Glomerular visceral epithelial cell (primary cell): ENCODE results near the gene CDC27.
A peak's percentile ranks its signal among the peaks of the same experiment; 100 is the strongest.
"Not testable (repeated sequence)": the region's sequence is repeated elsewhere in the genome, so short reads cannot be mapped to it uniquely, and the experiment has no call there.

Experiments used
- DNase-seq: peaks from one replicate; pipeline ENCODE4 v3.0.0-alpha.2; 2016; ENCODE audit errors: extremely low spot score

The CDC27 gene

GRCh38 chr17:47188876-47189731, at the start of gene CDC27:
TSS of gene CDC27 (minus strand) at chr17:47189295. CDS start at chr17:47189172, 123 bp downstream.
- DNase-seq: peak; percentile 99

GRCh38 chr17:47238321-47239010, 49.4 kb upstream of the CDC27 start:
- DNase-seq: no peak

- no peak for DNase-seq
These were observed 48.7 kb upstream of the CDC27 start for GRCh38 chr17:47237841-47238240.

- no peak for DNase-seq
These were observed 46.8 kb upstream of the CDC27 start for GRCh38 chr17:47235923-47236322.

- no peak for DNase-seq
These were observed 46.4 kb upstream of the CDC27 start for GRCh38 chr17:47235506-47235905.

- DNase-seq: no peak
These were observed 43.4 kb upstream of the CDC27 start for GRCh38 chr17:47232465-47232864.

GRCh38 chr17:47231866-47232265, 42.8 kb upstream of the CDC27 start:
- no peak for DNase-seq

GRCh38 chr17:47231334-47231733, 42.2 kb upstream of the CDC27 start:
- no peak for DNase-seq

GRCh38 chr17:47230864-47231263, 41.8 kb upstream of the CDC27 start:
- peak; percentile 58 for DNase-seq

- DNase-seq: peak; percentile 93
These were observed 40.7 kb upstream of the CDC27 start for GRCh38 chr17:47229535-47230443.

GRCh38 chr17:47227862-47228261, 38.8 kb upstream of the CDC27 start:
- DNase-seq: no peak

GRCh38 chr17:47225911-47226688, 37.0 kb upstream of the CDC27 start:
- DNase-seq: no peak

GRCh38 chr17:47225436-47225858, 36.4 kb upstream of the CDC27 start:
- DNase-seq: peak; percentile 72

- no peak for DNase-seq
These were observed 35.9 kb upstream of the CDC27 start for GRCh38 chr17:47224966-47225365.

GRCh38 chr17:47224077-47224476, 35.0 kb upstream of the CDC27 start:
- not testable (repeated sequence) for DNase-seq

- DNase-seq: no peak
These were observed 34.4 kb upstream of the CDC27 start for GRCh38 chr17:47223460-47223859.

- no peak for DNase-seq
These were observed 33.9 kb upstream of the CDC27 start for GRCh38 chr17:47223007-47223406.

GRCh38 chr17:47222047-47222446, 33.0 kb upstream of the CDC27 start:
- DNase-seq: no peak

GRCh38 chr17:47221154-47221553, 32.1 kb upstream of the CDC27 start:
- DNase-seq: no peak

GRCh38 chr17:47220531-47220999, 31.5 kb upstream of the CDC27 start:
- DNase-seq: no peak
